ENCODE measurements around the gene TOMM6. TPM values are rescaled to one million over a fixed set of nuclear protein-coding genes. Genes with fewer than 3 reads are reported as not detected.

TOMM6 gene
- total RNA-seq, 1 experiment from 2014 or later = 142 TPM

DNA sequence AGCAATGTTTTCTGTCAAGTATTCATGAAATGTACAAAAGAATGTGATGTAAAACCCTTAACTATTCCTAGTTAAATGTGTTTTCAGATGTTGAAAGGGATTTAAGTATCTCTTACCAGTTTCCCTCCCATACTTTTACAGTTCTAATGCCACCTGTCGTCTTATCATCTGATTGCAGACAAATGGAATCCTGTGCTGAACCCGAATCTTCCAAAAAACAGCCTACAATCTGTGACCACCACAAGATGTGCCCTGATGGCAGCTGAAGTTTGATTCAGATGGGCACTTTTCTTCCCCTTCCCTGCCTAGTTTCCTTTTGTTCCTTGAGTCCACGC, 1.9 kb downstream of the TOMM6 start:
- BruUV-seq (replicated peaks) = no TSS peak
- CTCF ChIA-PET = no interaction called here

DNA sequence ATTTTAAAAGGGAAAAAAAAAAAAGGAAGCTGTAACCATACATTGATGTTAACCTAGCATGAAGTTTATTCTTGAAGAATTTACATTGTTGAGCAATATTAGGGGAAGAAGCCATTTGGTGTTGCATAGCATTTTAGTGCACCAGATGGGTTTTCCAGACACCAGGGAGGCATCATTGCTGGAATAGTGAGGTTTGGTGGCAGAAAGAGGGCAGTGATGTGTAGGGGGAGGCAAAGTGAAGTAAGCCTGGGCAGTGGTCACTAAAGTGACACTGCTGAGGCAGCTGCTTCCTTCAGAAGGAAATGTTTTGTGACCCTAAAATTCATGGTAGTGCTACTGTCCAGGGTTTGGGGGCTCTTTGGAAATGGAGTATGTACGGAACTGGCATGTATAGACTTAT, 2.6 kb downstream of the TOMM6 start:
- Histone ChIP-seq H3K36me3 (ENCODE audit: low read depth, low read length) (peaks cover 32% of the 10 kb centered on the region), H3K4me1 (ENCODE audit: insufficient read depth, low read length) (peaks cover 17% of the 10 kb centered on the region), H3K27ac (ENCODE audit: low read length) (no peak overlapping the region), H3K79me2 (ENCODE audit: low read length) (peaks cover 21% of the 10 kb centered on the region), H3K9me3 (ENCODE audit: low read length) (no peaks in the 10 kb centered on the region), H3K27me3 (ENCODE audit: low read length) (no peaks in the 10 kb centered on the region), H3K9ac (ENCODE audit: low read length) (no peak overlapping the region), H2AFZ (ENCODE audit: low read length) (no peak overlapping the region), H3K4me3 (ENCODE audit: low read length) (no peak overlapping the region), H3K4me2 (ENCODE audit: low read length) (no peak overlapping the region), H4K20me1 (ENCODE audit: low read length) (no peaks in the 10 kb centered on the region), H3K9me2 (replicated peaks; ENCODE audit: low read length) (no peaks in the 10 kb centered on the region), H3F3A (ENCODE audit: low read length, unreplicated experiment) (no peaks in the 10 kb centered on the region)
- DNase-seq (no peak), ATAC-seq (no peak)
- POLR2A ChIA-PET (ENCODE audit: unreplicated experiment) = no interaction called here
- no TSS peak for BruUV-seq (replicated peaks)
- intact Hi-C loops (cut with micrococcal nuclease) = no loop called here
- TF ChIP-seq EZH2phosphoT487 (IDR thresholded peaks at IDR 0.05; ENCODE audit: borderline replicate concordance, low read length) (no peak), EZH2 (IDR thresholded peaks at IDR 0.05; ENCODE audit: low read length, unreplicated experiment) (no peak)
- TF ChIP-seq, protein P1, sequence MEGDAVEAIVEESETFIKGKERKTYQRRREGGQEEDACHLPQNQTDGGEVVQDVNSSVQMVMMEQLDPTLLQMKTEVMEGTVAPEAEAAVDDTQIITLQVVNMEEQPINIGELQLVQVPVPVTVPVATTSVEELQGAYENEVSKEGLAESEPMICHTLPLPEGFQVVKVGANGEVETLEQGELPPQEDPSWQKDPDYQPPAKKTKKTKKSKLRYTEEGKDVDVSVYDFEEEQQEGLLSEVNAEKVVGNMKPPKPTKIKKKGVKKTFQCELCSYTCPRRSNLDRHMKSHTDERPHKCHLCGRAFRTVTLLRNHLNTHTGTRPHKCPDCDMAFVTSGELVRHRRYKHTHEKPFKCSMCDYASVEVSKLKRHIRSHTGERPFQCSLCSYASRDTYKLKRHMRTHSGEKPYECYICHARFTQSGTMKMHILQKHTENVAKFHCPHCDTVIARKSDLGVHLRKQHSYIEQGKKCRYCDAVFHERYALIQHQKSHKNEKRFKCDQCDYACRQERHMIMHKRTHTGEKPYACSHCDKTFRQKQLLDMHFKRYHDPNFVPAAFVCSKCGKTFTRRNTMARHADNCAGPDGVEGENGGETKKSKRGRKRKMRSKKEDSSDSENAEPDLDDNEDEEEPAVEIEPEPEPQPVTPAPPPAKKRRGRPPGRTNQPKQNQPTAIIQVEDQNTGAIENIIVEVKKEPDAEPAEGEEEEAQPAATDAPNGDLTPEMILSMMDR (conservative IDR thresholded peaks at IDR 0.05; ENCODE audit: low read depth, low read length) = no peak
- CTCF ChIA-PET = interaction anchor here (0.8 kb wide), 1 partner anchor 146 kb away, joined by 4 read pairs; no protein-coding TSS in a partner anchor

More for the DNA sequence above, 1.9 kb downstream of the TOMM6 start:
- Histone ChIP-seq H3K27me3 (ENCODE audit: low read length) (no peaks in the 10 kb centered on the region), H3K9ac (ENCODE audit: low read length) (no peak overlapping the region), H3K9me2 (replicated peaks; ENCODE audit: low read length) (no peaks in the 10 kb centered on the region), H2AFZ (ENCODE audit: low read length) (no peak overlapping the region), H3K4me3 (ENCODE audit: low read length) (peak overlapping the region; percentile 89; the same call in 1 of the 2 replicates), H3K4me2 (ENCODE audit: low read length) (peak overlapping the region; percentile 68), H4K20me1 (ENCODE audit: low read length) (no peaks in the 10 kb centered on the region), H3F3A (ENCODE audit: low read length, unreplicated experiment) (no peaks in the 10 kb centered on the region), H3K4me1 (ENCODE audit: insufficient read depth, low read length) (peaks cover 17% of the 10 kb centered on the region), H3K36me3 (ENCODE audit: low read depth, low read length) (peaks cover 32% of the 10 kb centered on the region), H3K79me2 (ENCODE audit: low read length) (peaks cover 21% of the 10 kb centered on the region), H3K27ac (ENCODE audit: low read length) (no peak overlapping the region), H3K9me3 (ENCODE audit: low read length) (no peaks in the 10 kb centered on the region)
- ATAC-seq (no peak), DNase-seq (no peak)
- POLR2A ChIA-PET (ENCODE audit: unreplicated experiment) = no interaction called here
- intact Hi-C loops (cut with micrococcal nuclease) = loop anchor here (5.0 to 10.0 kb wide), 3 partner anchors 148 to 435 kb away; no protein-coding TSS in a partner anchor
- TF ChIP-seq, protein P1 (conservative IDR thresholded peaks at IDR 0.05; ENCODE audit: low read depth, low read length) = no peak
- TF ChIP-seq EZH2 (IDR thresholded peaks at IDR 0.05; ENCODE audit: low read length, unreplicated experiment) (no peak), EZH2phosphoT487 (IDR thresholded peaks at IDR 0.05; ENCODE audit: borderline replicate concordance, low read length) (no peak)

DNA sequence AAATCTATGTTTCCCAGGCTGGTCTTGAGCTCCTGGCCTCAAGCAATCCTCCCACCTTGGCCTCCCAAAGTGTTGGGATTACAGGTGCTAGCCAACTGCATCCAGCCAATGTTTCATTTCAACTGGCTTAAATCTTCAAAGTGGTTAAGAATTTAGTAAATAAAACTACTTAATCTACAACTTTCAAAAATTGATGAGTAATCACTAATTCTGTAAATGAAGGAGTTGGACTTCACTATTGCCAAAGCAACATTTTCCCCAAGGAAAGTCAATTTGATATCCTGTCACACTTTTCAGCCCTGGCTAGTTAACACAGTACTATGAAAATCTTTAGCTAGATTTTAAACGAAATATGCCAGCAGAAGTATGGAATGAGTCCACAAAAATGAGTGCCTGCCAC, 3.8 kb downstream of the TOMM6 start:
- TF ChIP-seq, protein P1 (conservative IDR thresholded peaks at IDR 0.05; ENCODE audit: low read depth, low read length) = no peak
- no peak for TF ChIP-seq EZH2 (IDR thresholded peaks at IDR 0.05; ENCODE audit: low read length, unreplicated experiment)
- TF ChIP-seq EZH2phosphoT487 (IDR thresholded peaks at IDR 0.05; ENCODE audit: borderline replicate concordance, low read length) = no peak
- Histone ChIP-seq H3F3A (ENCODE audit: low read length, unreplicated experiment) (no peaks in the 10 kb centered on the region), H3K36me3 (ENCODE audit: low read depth, low read length) (peaks cover 32% of the 10 kb centered on the region), H3K79me2 (ENCODE audit: low read length) (peaks cover 21% of the 10 kb centered on the region), H3K4me1 (ENCODE audit: insufficient read depth, low read length) (peaks cover 11% of the 10 kb centered on the region), H4K20me1 (ENCODE audit: low read length) (no peaks in the 10 kb centered on the region), H2AFZ (ENCODE audit: low read length) (no peak overlapping the region), H3K9me2 (replicated peaks; ENCODE audit: low read length) (no peaks in the 10 kb centered on the region), H3K4me3 (ENCODE audit: low read length) (no peak overlapping the region), H3K27ac (ENCODE audit: low read length) (no peak overlapping the region), H3K9me3 (ENCODE audit: low read length) (no peaks in the 10 kb centered on the region), H3K27me3 (ENCODE audit: low read length) (no peaks in the 10 kb centered on the region), H3K4me2 (ENCODE audit: low read length) (no peak overlapping the region), H3K9ac (ENCODE audit: low read length) (no peak overlapping the region)
- CTCF ChIA-PET = no interaction called here
- ATAC-seq (no peak), DNase-seq (no peak)
- POLR2A ChIA-PET (ENCODE audit: unreplicated experiment) = no interaction called here
- no TSS peak for BruUV-seq (replicated peaks)
- intact Hi-C loops (cut with micrococcal nuclease) = no loop called here
